HG03060 (cell line): ENCODE data around the gene PTPRE.

Experiments
- ATAC-seq: cut with Tn5 transposase; IDR thresholded peaks from one replicate; pipeline ENCODE4 v1.9.1; 2021; ENCODE audit warnings: low read depth, moderate number of reproducible peaks; ENCODE audit not compliant: unreplicated experiment

The PTPRE gene

GRCh38 chr10:128035557-128035973, 128.7 kb downstream of the PTPRE start:
- ATAC-seq = no peak

- ATAC-seq = no peak
Measured at GRCh38 chr10:128036011-128036615, 129.2 kb downstream of the PTPRE start.

- ATAC-seq = no peak
Measured at GRCh38 chr10:128036746-128037543, 130.0 kb downstream of the PTPRE start.

- no peak for ATAC-seq
Measured at GRCh38 chr10:128040096-128040495, 133.2 kb downstream of the PTPRE start.

GRCh38 chr10:128040681-128041080, 133.8 kb downstream of the PTPRE start:
- ATAC-seq = no peak

GRCh38 chr10:128042131-128042610, 135.3 kb downstream of the PTPRE start:
- ATAC-seq = no peak

- ATAC-seq = no peak
Measured at GRCh38 chr10:128043259-128044045, 136.5 kb downstream of the PTPRE start.

GRCh38 chr10:128044186-128044585, 137.3 kb downstream of the PTPRE start:
- ATAC-seq = no peak

- no peak for ATAC-seq
Measured at GRCh38 chr10:128044961-128045832, 138.3 kb downstream of the PTPRE start.

GRCh38 chr10:128045833-128046120, 138.9 kb downstream of the PTPRE start:
- no peak for ATAC-seq

- no peak for ATAC-seq
Measured at GRCh38 chr10:128046156-128046952, 139.5 kb downstream of the PTPRE start.

- ATAC-seq = no peak
Measured at GRCh38 chr10:128046953-128047290, 140.0 kb downstream of the PTPRE start.

- peak; percentile 99 for ATAC-seq
Measured at GRCh38 chr10:128047351-128047750, 140.4 kb downstream of the PTPRE start.

GRCh38 chr10:128047991-128048818, 141.3 kb downstream of the PTPRE start:
- ATAC-seq = no peak

GRCh38 chr10:128048819-128049210, 141.9 kb downstream of the PTPRE start:
- ATAC-seq = no peak

GRCh38 chr10:128049226-128050120, 142.6 kb downstream of the PTPRE start:
- no peak for ATAC-seq

GRCh38 chr10:128050121-128050516, 143.2 kb downstream of the PTPRE start:
- ATAC-seq = no peak

- ATAC-seq = no peak
Measured at GRCh38 chr10:128050936-128051335, 144.0 kb downstream of the PTPRE start.
